ENCODE data around the gene ALKBH7.

The ALKBH7 gene

GRCh38 chr19:6417713-6418561 is 45.3 kb downstream of the ALKBH7 start:
- H3K36me3 Mint-ChIP-seq = peaks cover 49 to 68% of the 10 kb centered on the region in 2 donors
- no peak overlapping the region for H3K27ac Mint-ChIP-seq
- H3K9me3 Mint-ChIP-seq = no peaks in the 10 kb centered on the region
- H3K4me3 Mint-ChIP-seq = no peak overlapping the region
- H3K27me3 Mint-ChIP-seq = no peaks in the 10 kb centered on the region
- DNase-seq (no peak), ATAC-seq (replicated peaks) (no peak)
- peaks cover 9 to 27% of the 10 kb centered on the region in 2 donors for H3K4me1 Mint-ChIP-seq

GRCh38 chr19:6418562-6418932 is 46.0 kb downstream of the ALKBH7 start:
- peaks cover 14 to 33% of the 10 kb centered on the region in 2 donors for H3K4me1 Mint-ChIP-seq
- H3K36me3 Mint-ChIP-seq = peaks cover 49 to 68% of the 10 kb centered on the region in 2 donors
- no peak for ATAC-seq (replicated peaks)
- no peak for DNase-seq
- H3K27me3 Mint-ChIP-seq = no peaks in the 10 kb centered on the region
- H3K27ac Mint-ChIP-seq = peak overlapping the region; percentile 20
- no peaks in the 10 kb centered on the region for H3K9me3 Mint-ChIP-seq
- no peak overlapping the region for H3K4me3 Mint-ChIP-seq

GRCh38 chr19:6421075-6422014 is 48.8 kb downstream of the ALKBH7 start:
- H3K27ac Mint-ChIP-seq = peak overlapping the region; percentile 51
- H3K4me3 Mint-ChIP-seq = no peak overlapping the region
- H3K4me1 Mint-ChIP-seq = peaks cover 20 to 46% of the 10 kb centered on the region in 2 donors
- H3K27me3 Mint-ChIP-seq = no peaks in the 10 kb centered on the region
- no peak for ATAC-seq (replicated peaks)
- peaks cover 33 to 47% of the 10 kb centered on the region in 2 donors for H3K36me3 Mint-ChIP-seq
- H3K9me3 Mint-ChIP-seq = peaks cover 0 to 2% of the 10 kb centered on the region in 2 donors
- no peak for DNase-seq

GRCh38 chr19:6423499-6424194 is 51.1 kb downstream of the ALKBH7 start:
- Mint-ChIP-seq H3K27me3 (no peaks in the 10 kb centered on the region), H3K4me3 (peak overlapping the region; percentile 88 to 93), H3K27ac (peak overlapping the region; percentile 91), H3K4me1 (peaks cover 20 to 46% of the 10 kb centered on the region in 2 donors), H3K36me3 (peaks cover 24 to 29% of the 10 kb centered on the region in 2 donors), H3K9me3 (peaks cover 0 to 2% of the 10 kb centered on the region in 2 donors)
- no peak for ATAC-seq (replicated peaks)
- DNase-seq = no peak

- Mint-ChIP-seq H3K27ac (peak within 1 kb of the TSS; percentile 91), H3K4me1 (peaks cover 20 to 47% of the 10 kb centered on the region in 2 donors), H3K36me3 (peaks cover 18 to 23% of the 10 kb centered on the region in 2 donors), H3K4me3 (peak within 1 kb of the TSS; percentile 88 to 93), H3K27me3 (no peaks in the 10 kb centered on the region), H3K9me3 (peaks cover 0 to 2% of the 10 kb centered on the region in 2 donors)
- ATAC-seq (replicated peaks) = no peak
- DNase-seq = no peak
Measured at GRCh38 chr19:6424195-6424938, 51.8 kb downstream of the ALKBH7 start, which contains the start of gene KHSRP. KHSRP (minus strand) TSS chr19:6424811; CDS start chr19:6424701, 110 bp downstream.
